Stimulated activated CD8-positive, alpha-beta memory T cell treated with anti-CD3 and anti-CD28 coated beads, Interleukin-7, amount 100 ng/mL, for 24 hours (primary cell): ENCODE measurements around the gene IFIT1.
"Not testable (repeated sequence)": the region's sequence is repeated elsewhere in the genome, so short reads cannot be mapped to it uniquely, and the experiment has no call there.

Source experiments
- DNase-seq: peaks from one replicate; pipeline ENCODE4 v3.0.0-alpha.2; 2020; ENCODE audit warnings: low read depth

Gene IFIT1

DNA sequence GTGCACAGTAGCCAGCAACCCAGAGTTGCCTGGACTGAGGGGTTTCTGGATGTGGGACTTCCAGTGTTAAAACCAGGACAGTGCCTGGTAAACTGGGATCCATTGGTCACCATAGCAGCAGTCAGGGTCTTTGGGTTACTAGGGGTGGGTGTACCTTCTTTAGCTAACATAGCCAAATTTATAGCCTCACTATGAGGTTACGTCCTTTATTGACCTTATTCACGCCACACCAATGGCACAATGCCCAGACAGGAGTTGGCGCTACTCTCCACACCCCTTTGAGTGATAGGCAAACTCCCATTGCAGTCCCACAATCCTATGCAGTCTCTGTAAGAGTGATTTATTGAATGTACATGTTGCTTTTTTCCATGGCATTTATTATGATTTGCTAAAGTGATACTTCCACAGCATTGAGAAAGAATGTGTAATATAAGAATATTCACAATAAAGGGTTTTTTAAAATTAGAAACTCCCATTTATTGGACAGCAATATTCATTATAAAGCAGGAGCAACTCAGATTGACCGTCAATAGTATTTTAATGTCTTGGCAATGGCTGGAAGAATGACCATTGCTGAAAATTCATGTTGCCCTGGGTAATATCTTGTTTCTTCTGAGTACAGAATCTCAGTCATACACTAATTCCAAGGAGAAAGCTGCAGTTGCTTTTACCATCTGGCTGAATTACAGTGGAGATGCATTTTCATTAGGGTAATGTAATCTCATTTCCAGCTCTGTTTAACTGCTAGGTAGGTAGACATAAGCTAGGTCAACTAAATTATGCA lies 48.0 kb downstream of the IFIT1 start:
- DNase-seq = no peak

DNA sequence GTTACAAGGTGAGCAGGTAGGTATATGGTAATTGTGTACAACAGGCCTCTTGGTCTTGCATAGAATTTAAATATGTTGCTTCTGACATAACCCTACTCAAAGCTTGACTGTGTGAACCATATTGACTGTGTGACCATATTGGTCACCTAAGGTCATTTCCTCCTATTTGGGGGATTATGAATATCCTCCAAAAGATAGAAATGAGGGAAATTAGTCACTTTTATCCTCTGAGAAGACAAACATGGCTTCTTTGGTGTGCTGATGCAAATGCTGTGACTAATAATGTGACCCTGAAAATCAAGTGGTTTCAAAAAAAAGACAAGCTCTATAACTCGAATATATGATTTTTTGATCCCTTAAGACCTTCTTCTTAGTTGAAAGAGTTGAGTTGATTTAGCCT lies 49.9 kb downstream of the IFIT1 start:
- no peak for DNase-seq

DNA sequence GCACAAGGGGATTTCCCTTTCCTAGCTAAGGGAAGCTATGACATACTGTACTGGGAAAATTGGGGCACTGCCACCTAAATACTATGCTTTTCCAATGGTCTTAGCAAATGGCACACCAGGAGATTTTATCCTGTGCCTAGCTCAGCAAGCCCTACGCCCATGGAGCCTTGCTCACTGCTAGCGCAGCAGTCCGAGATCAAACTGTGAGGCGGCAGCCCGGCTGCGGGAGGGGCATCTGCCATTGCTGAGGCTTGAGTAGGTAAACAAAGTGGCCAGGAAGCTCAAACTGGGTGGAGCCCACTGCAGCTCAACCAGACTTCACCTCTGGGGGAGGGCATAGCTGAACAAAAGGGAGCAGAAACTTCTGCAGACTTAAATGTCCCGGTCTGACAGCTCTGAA lies 52.4 kb downstream of the IFIT1 start:
- not testable (repeated sequence) for DNase-seq

DNA sequence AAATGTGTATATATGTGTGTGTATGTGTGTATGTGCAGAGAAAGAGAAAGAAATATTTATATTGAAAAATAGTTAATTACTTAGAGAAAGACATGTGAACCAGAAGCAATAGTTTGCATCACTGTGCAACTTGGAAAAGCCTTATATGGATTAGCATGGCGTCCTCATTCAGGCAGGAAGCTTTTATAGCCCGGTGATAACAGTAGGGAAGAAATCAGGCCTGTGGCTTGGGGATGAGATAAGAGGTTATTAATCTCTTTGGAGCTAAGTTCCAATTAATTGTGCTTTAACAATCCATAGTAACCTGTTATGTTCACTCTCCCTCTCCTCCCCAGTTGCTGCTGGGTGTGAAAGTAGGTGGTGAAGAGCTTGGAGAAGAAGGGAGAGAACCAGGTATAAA lies 58.5 kb downstream of the IFIT1 start:
- no peak for DNase-seq

- DNase-seq = no peak
These were observed 59.8 kb downstream of the IFIT1 start for GRCh38 chr10:89452193-89452592.

DNA sequence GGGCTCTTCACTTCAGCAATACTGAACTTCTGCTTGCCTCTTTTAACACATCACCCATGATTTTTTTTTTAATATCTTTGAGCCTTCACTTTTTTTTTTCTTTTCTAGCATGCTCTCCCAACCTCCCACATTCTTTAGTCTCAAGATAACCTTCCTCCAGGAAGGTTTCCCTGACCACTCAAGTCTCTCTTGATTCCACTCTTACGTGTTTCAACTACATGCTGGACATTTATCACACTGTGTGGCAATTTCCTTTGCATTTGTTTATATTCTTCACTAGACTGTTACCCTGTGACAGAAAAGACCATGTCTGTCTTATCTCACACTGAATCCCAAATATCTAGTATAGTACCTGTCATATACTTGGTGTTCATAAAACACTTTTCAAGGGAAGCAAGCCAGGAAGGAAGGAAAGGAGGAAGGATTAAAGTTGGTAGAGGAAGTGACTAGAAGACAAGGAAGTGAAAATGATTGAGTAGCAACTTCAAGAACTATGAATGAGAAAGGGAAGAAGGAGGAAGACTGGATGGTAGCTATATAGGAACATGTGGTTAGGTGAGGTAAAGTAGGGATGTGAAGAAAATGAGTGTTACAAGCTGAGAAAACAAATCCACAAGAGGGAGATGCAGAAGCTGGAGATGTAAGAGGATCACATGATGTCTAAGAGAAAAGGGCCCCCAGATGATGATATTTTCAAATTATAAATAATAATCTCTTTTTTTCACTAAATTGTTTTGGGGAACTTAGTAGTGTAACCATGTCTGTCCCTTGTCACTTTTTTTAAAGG lies 62.3 kb downstream of the IFIT1 start:
- DNase-seq = no peak
